BE2C (cell line): ENCODE data around the gene LCE3D.
A peak's percentile ranks its signal among the peaks of the same experiment; 100 is the strongest.

Experiments
- DNase-seq: peaks from one replicate; pipeline ENCODE4 v3.0.0-alpha.2; 2020
- H3K27me3 ChIP-seq: fragments of 250-450 bp; sonication (Bioruptor Pico); 2 replicates; pipeline ENCODE4 v1.5.1; 2020; ENCODE audit warnings: mild to moderate bottlenecking
- H3K36me3 ChIP-seq: fragments of 250-450 bp; sonication (Bioruptor Pico); 2 replicates; pipeline ENCODE4 v1.5.1; 2020; ENCODE audit warnings: mild to moderate bottlenecking
- H3K4me1 ChIP-seq: fragments of 250-450 bp; sonication (Bioruptor Pico); 2 replicates; pipeline ENCODE4 v1.5.1; 2020
- H3K4me3 ChIP-seq: 2 replicates; pipeline ENCODE4 v1.5.1; 2011; ENCODE audit warnings: low read depth, low read length
- H3K9me3 ChIP-seq: fragments of 250-450 bp; sonication (Bioruptor Pico); 2 replicates; pipeline ENCODE4 v1.5.1; 2020
- CTCF ChIP-seq: IDR thresholded peaks from 2 replicates; pipeline ENCODE4 v1.5.1; 2012; ENCODE audit warnings: mild to moderate bottlenecking, low read depth, low read length

LCE3D gene

DNA sequence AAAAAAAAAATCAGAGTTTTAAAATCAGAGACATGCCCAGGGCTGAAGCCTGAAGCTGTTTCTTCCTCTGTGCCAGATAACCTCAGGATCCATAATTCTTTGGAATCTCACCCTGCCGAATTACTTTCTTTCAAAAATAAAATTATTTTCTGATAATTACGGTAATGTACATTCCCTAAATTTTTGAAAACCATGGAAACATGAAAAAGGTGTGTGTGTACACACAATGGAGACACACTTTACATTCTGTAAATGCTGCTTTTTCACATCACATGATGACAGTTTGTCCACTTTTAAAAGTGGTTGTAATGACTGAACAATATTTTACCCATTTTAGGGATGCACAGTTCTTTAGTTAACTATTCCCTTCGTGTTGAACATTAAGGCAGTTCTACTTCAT is 44.5 kb downstream of the LCE3D start:
- DNase-seq = no peak
- TF ChIP-seq CTCF = no peak
- H3K9me3 ChIP-seq = no peaks in the 10 kb centered on the region
- no peak overlapping the region for H3K4me3 ChIP-seq
- no peaks in the 10 kb centered on the region for H3K4me1 ChIP-seq
- peaks cover 7% of the 10 kb centered on the region; the same call in 1 of the 2 replicates for H3K27me3 ChIP-seq
- H3K36me3 ChIP-seq = no peaks in the 10 kb centered on the region

- peak; percentile 64 for DNase-seq
- H3K36me3 ChIP-seq = no peaks in the 10 kb centered on the region
- H3K9me3 ChIP-seq = no peaks in the 10 kb centered on the region
- H3K27me3 ChIP-seq = peaks cover 7% of the 10 kb centered on the region; the same call in 1 of the 2 replicates
- no peak overlapping the region for H3K4me3 ChIP-seq
- peak; percentile 88 for TF ChIP-seq CTCF
- no peaks in the 10 kb centered on the region for H3K4me1 ChIP-seq
Measured at GRCh38 chr1:152533327-152533938, 46.9 kb downstream of the LCE3D start.
